ENCODE results near the gene ZNF516. TPM values are rescaled to one million over a fixed set of nuclear protein-coding genes. Genes with fewer than 3 reads are reported as not detected.

ZNF516 gene
- total and polyA plus RNA-seq, 2 of the 4 experiments (the other 2 are of a cell fraction) = 7.9 to 16.9 TPM

GRCh38 chr18:76428396-76429261 lies 66.4 kb downstream of the ZNF516 start:
- Histone ChIP-seq H3K18ac (ENCODE audit: low read depth, low read length) (no peak overlapping the region), H4K5ac (ENCODE audit: low read depth, low read length) (no peak overlapping the region), H3K4me1 (ENCODE audit: control insufficient read depth, insufficient read depth, low read length) (peaks cover 10% of the 10 kb centered on the region), H4K91ac (ENCODE audit: insufficient read depth, low read depth, low read length) (no peak overlapping the region), H3K9me3 (ENCODE audit: control insufficient read depth, insufficient read depth, low read length) (no peaks in the 10 kb centered on the region), H4K20me1 (ENCODE audit: insufficient read depth, low read length) (peaks cover 87% of the 10 kb centered on the region), H3K14ac (replicated peaks; ENCODE audit: low read depth, low read length) (no peak overlapping the region), H3K4me3 (ENCODE audit: insufficient read depth, low read depth, low read length) (no peak overlapping the region), H2BK120ac (ENCODE audit: low read depth, low read length) (no peak overlapping the region), H3K79me1 (ENCODE audit: low read depth in 1 of 2, low read length in 2 of 2) (peaks cover 42 to 80% of the 10 kb centered on the region in 2 experiments), H3K4me2 (ENCODE audit: low read depth, low read length) (no peak overlapping the region), H2AK9ac (replicated peaks; ENCODE audit: low read depth, low read length, poor library complexity) (no peak overlapping the region), H3K27ac (ENCODE audit: insufficient read depth, low read length) (no peak overlapping the region), H3K4ac (ENCODE audit: low read depth, low read length) (no peak overlapping the region), H2BK15ac (ENCODE audit: low read depth, low read length) (no peak overlapping the region), H4K8ac (ENCODE audit: low read depth in 2 of 2, low read length in 2 of 2) (no peak overlapping the region), H3K56ac (ENCODE audit: extremely low read depth, insufficient read depth, low read length) (no peak overlapping the region), H2AFZ (replicated peaks; ENCODE audit: low read length, poor library complexity) (no peak overlapping the region), H2BK5ac (ENCODE audit: low read depth, low read length, poor library complexity, severe bottlenecking) (no peak overlapping the region), H3K9ac (ENCODE audit: low read depth, low read length) (no peak overlapping the region), H3K27me3 (ENCODE audit: control insufficient read depth, insufficient read depth, low read length) (no peaks in the 10 kb centered on the region), H3K23ac (ENCODE audit: low read depth, low read length) (no peak overlapping the region), H3K9me1 (ENCODE audit: insufficient read depth, low read length) (peaks cover 15% of the 10 kb centered on the region; the same call in 1 of the 2 replicates), H2AK5ac (ENCODE audit: low read depth, low read length) (no peak overlapping the region), H3K36me3 (ENCODE audit: control insufficient read depth, insufficient read depth, low read length) (peaks cover 18% of the 10 kb centered on the region; the same call in 1 of the 2 replicates), H2BK20ac (ENCODE audit: low read depth, low read length) (no peak overlapping the region)
- intact Hi-C loops (cut with micrococcal nuclease) (no loop called here), in situ Hi-C loops (cut with MboI; ENCODE audit: low sequenced_read_pairs) (no loop called here), dilution Hi-C loops (cut with HindIII; ENCODE audit: low sequenced_read_pairs, unreplicated experiment) (no loop called here)
- CTCF ChIA-PET = no interaction called here
- POLR2A ChIA-PET (ENCODE audit: unreplicated experiment) = interaction anchor here (0.6 kb wide), 1 partner anchor 85 kb away, joined by 13 read pairs; no protein-coding TSS in a partner anchor
- ATAC-seq (ENCODE audit: low read depth) (no peak), DNase-seq (peak; percentile 52)
- no peak for TF ChIP-seq CHD1 (IDR thresholded peaks at IDR 0.05; ENCODE audit: low read depth, low read length)
- TF ChIP-seq USF2 (IDR thresholded peaks at IDR 0.05; ENCODE audit: low read depth, low read length) = peak; percentile 78
- BruUV-seq (replicated peaks) = no TSS peak
- WGBS, 2 experiments (ENCODE audit: extremely low coverage in 2 of 2, insufficient read length in 1 of 2) = 90% methylated on average over 3 of the region's 15 CpGs; no CpG with 5 or more reads in 1 of the 2 experiments
